A549 (cell line): ENCODE data around the gene ARHGDIG.

ENCODE experiments used
- BHLHE40 ChIP-seq: IDR thresholded peaks from 2 replicates; pipeline ENCODE4 v1.6.1; 2012; ENCODE audit warnings: low read depth, low read length, inconsistent platforms
- EP300 ChIP-seq, 2 experiments: fragments of >200 bp; sonication (Bioruptor Twin); formaldehyde crosslinking; IDR thresholded peaks; 2 replicates in 1 of 2; 3 replicates in 1 of 2; pipeline ENCODE4 v1.6.1; 2016 to 2017
- TFCP2L1 ChIP-seq: fragments of 250-450 bp; sonication (Bioruptor Pico); IDR thresholded peaks from 2 replicates; pipeline ENCODE4 v1.5.0; 2021; ENCODE audit warnings: mild to moderate bottlenecking
- TF ChIP-seq, protein P1 (sequence below): fragments of >200 bp; sonication (Bioruptor Twin); formaldehyde crosslinking; IDR thresholded peaks from 3 replicates; pipeline ENCODE4 v1.5.1; 2016
- TF ChIP-seq, protein P2 (sequence below): IDR thresholded peaks from 2 replicates; pipeline ENCODE4 v1.6.1; 2012

DNA sequence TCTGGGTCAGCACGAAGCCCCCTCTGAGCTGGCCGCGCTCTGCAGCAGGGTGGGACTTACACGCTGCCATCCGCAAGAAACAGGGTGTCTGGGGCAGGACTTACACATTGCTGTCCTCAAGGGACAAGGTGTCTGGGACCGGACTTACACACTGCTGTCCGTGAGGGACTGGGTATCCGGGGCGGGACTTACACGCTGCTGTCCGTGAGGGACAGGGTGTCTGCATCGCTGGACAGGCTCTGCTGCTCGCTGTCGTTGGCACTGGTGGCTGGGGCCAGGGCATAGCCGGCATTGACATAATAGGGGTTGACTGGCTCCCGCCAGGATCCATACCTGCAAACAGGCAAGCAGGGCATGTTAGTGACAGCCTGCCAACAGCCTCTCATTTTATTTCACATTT, 34.0 kb downstream of the ARHGDIG start:
- no peak for TF ChIP-seq EP300 (IDR thresholded peaks at IDR 0.05)
- no peak for TF ChIP-seq BHLHE40
- TF ChIP-seq TFCP2L1 = no peak
- TF ChIP-seq, protein P1, sequence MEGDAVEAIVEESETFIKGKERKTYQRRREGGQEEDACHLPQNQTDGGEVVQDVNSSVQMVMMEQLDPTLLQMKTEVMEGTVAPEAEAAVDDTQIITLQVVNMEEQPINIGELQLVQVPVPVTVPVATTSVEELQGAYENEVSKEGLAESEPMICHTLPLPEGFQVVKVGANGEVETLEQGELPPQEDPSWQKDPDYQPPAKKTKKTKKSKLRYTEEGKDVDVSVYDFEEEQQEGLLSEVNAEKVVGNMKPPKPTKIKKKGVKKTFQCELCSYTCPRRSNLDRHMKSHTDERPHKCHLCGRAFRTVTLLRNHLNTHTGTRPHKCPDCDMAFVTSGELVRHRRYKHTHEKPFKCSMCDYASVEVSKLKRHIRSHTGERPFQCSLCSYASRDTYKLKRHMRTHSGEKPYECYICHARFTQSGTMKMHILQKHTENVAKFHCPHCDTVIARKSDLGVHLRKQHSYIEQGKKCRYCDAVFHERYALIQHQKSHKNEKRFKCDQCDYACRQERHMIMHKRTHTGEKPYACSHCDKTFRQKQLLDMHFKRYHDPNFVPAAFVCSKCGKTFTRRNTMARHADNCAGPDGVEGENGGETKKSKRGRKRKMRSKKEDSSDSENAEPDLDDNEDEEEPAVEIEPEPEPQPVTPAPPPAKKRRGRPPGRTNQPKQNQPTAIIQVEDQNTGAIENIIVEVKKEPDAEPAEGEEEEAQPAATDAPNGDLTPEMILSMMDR = no peak
- TF ChIP-seq, protein P2, sequence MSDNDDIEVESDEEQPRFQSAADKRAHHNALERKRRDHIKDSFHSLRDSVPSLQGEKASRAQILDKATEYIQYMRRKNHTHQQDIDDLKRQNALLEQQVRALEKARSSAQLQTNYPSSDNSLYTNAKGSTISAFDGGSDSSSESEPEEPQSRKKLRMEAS = no peak
